GM12873 (cell line): Measurements from ENCODE around the gene SLC9A9.
A peak's percentile ranks its signal among the peaks of the same experiment; 100 is the strongest.

Experiments
- CTCF ChIP-seq: IDR thresholded peaks from 2 replicates; pipeline ENCODE4 v1.5.1; 2012; ENCODE audit warnings: low read depth, mild to moderate bottlenecking, moderate library complexity, low read length, control low read depth; ENCODE audit not compliant: insufficient read depth; ENCODE audit errors: missing control alignments

The SLC9A9 gene

GRCh38 chr3:143442814-143443447 lies 405.3 kb downstream of the SLC9A9 start:
- no peak for TF ChIP-seq CTCF

GRCh38 chr3:143441516-143442171 lies 406.6 kb downstream of the SLC9A9 start:
- no peak for TF ChIP-seq CTCF

GRCh38 chr3:143439817-143440216 lies 408.5 kb downstream of the SLC9A9 start:
- no peak for TF ChIP-seq CTCF

GRCh38 chr3:143437405-143437804 lies 410.9 kb downstream of the SLC9A9 start:
- TF ChIP-seq CTCF = no peak

- TF ChIP-seq CTCF = no peak
These were observed 411.9 kb downstream of the SLC9A9 start for GRCh38 chr3:143436231-143436930.

- TF ChIP-seq CTCF = peak; percentile 72
These were observed 414.4 kb downstream of the SLC9A9 start for GRCh38 chr3:143433787-143434378.

- no peak for TF ChIP-seq CTCF
These were observed 417.7 kb downstream of the SLC9A9 start for GRCh38 chr3:143430568-143430967.
